Activated T-helper 1 cell treated with Interleukin-2 at 50 U/mL for 16 hours (primary cell): ENCODE results near the gene SLC52A1.
A peak's percentile ranks its signal among the peaks of the same experiment; 100 is the strongest.
"Not testable (repeated sequence)": the region's sequence is repeated elsewhere in the genome, so short reads cannot be mapped to it uniquely, and the experiment has no call there.

Source experiments
- DNase-seq: peaks from one replicate; pipeline ENCODE4 v3.0.0-alpha.2; 2020; ENCODE audit warnings: low read depth

SLC52A1 gene

DNA sequence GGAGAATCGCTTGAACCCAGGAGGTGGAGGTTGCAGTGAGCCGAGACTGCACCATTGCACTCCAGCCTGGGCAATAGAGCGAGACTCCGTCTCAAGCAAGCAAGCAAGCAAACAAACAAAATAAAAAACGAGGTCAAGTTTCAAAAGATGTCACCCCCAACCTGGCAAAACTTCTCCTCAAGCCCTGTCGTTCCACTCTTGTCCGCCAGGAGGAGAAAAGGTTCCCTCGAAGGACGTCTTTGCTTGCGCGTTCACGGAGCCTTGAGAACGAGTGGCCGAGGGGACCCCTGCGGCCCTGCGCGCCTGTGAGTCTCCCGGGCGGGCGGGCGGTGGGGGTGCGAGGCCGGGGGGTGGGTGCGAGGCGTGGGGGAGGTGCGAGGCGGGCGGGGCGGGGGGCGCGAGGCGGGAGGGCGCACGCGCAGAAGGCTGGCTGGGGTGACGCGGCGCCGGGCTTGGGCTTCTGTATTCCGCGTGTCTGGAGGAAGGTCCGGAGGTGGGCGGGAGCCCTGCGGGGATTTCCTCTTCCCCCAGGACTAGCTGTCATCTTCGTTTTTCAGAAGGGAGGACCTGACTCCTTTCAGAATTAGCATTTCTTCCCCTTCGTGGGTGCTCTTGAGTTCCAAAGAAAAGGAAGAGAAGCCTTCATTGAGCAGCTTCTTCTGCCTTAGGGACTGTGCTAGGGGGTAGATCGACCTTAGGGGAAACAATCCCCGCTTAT, 3.7 kb downstream of the SLC52A1 start:
- DNase-seq = peak; percentile 71

- DNase-seq = not testable (repeated sequence)
Observed at GRCh38 chr17:5030168-5030567, 5.1 kb downstream of the SLC52A1 start.

DNA sequence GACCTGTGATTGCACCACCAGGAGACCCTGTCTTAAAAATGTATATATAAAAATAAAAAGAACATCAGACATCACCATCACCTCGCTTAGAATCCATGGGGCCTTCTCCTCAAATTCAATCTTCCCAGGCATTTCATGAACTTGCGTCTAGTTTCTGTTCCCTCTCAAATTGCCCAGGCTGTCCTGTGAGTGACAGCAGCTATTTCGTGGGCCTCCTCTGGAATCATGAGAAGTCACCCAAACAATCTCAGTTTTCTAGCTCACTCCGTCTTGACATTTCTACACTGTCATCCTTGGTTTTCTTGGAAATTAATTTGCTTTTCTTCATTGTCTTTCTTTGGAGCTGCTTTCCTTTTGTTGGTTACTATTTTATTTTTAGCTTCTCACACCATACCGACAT, 7.3 kb downstream of the SLC52A1 start:
- DNase-seq = no peak

DNA sequence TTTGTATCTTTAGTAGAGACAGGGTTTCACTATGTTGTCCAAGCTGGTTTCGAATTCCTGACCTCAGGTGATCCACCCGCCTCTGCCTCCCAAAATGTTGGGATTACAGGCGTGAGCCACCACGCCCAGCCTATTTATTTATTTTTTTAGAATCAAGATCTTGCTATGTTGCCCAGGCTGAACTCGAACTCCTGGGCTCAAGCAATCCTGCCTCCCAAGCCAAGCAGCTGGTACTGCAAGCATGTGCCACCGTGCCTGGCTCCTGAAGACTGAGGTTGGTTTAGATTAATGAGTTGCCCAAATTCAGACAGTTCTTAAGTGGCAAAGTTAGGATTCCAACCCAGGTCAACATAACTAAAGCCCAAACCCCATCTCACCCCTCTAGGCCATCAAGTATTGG, 7.9 kb downstream of the SLC52A1 start:
- no peak for DNase-seq

- no peak for DNase-seq
Observed at GRCh38 chr17:5024604-5025003, 10.6 kb downstream of the SLC52A1 start.

GRCh38 chr17:5023588-5024147, 11.6 kb downstream of the SLC52A1 start:
- DNase-seq = no peak

DNA sequence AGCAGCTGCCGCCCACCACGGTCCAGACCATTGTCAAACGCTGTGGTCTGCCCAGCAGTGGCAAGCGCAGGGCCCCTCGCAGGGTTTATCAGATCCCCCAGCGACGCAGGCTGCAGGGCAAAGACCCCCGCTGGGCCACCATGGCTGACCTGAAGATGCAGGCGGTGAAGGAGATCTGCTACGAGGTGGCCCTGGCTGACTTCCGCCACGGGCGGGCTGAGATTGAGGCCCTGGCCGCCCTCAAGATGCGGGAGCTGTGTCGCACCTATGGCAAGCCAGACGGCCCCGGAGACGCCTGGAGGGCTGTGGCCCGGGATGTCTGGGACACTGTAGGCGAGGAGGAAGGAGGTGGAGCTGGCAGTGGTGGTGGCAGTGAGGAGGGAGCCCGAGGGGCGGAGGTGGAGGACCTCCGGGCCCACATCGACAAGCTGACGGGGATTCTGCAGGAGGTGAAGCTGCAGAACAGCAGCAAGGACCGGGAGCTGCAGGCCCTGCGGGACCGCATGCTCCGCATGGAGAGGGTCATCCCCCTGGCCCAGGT, 13.0 kb downstream of the SLC52A1 start:
- no peak for DNase-seq

- DNase-seq = no peak
Observed at GRCh38 chr17:5020502-5021023, 14.7 kb downstream of the SLC52A1 start.

GRCh38 chr17:5019475-5019956, 15.7 kb downstream of the SLC52A1 start:
- DNase-seq = peak; percentile 14

DNA sequence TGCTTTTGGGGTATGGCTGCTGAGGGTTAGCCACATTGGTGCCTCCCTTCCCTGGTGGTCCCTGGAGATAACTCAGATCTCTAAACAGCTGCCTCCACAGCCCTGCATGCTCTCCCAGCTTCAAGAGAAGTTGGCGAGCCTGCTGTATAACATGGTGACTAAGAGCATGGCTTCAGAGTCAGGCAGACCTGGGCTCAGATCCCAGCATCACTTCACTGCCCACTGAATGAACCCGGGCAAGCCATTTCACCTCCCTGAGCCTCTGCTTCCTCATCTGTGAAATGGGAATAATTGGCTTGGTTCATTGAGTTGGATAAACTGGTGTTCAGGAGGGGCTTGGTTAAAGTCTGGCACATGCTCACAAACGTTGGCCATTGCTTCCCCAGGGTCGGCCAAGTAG, 20.9 kb downstream of the SLC52A1 start:
- DNase-seq = no peak

- no peak for DNase-seq
Observed at GRCh38 chr17:5011928-5012327, 23.3 kb downstream of the SLC52A1 start.

- DNase-seq = no peak
Observed at GRCh38 chr17:5003214-5003867, 31.9 kb downstream of the SLC52A1 start.

GRCh38 chr17:5002121-5002788, 33.0 kb downstream of the SLC52A1 start:
- DNase-seq = no peak

DNA sequence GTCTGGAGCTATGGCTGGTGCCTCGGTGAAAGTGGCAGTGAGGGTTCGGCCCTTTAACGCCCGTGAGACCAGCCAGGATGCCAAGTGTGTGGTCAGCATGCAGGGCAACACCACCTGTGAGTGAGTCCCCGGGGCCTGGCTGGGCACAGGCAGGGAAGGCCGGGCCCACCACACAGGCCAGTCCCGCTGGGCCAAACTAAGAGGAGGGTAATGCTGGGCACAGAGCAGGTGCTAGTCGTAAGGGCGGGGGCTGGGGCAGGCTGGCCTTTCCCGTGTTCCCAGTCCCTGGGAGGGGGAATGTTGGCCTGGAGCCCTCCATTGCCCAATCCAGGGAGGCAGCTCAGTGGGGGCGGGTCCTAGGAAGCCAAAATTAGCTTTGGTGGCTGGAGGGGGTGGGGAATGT, 35.0 kb downstream of the SLC52A1 start:
- no peak for DNase-seq

GRCh38 chr17:4999430-5000093, 35.7 kb downstream of the SLC52A1 start:
- no peak for DNase-seq

GRCh38 chr17:4998732-4999429, 36.3 kb downstream of the SLC52A1 start:
- no peak for DNase-seq

DNA sequence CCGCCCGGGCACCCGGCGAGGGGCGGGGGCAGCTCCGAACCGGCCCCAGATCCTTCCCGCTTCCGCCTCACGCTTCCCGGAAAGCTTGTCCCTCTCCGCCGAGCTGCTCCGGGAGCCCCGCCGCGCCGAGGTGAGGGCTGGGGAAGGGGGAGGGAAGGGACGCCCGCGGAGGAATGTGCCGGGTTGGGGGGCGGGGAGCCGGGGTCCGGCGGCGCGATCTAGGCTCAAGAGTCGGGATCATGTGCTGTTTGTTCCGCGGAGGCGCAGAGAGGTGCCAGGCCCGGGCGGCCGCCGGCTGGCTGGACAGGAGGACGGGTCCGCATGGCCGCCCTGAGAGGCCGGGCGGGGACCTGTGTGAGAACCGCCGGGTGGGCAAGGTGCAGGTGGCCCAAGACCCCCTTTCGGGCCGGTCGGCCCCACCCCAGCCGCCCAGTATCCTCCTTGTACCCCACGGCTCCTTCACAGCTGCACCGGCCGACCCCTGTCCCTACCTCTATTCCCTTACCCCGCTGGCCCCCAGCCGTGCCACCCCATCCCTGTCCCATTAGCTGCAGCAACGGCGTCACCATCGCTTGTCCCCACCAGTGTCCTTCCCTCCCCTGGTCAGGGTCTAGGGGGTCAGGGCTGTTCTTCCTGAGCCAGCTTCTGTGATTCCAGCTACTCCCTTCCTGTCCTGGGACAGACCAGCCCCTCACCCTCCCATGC, 37.0 kb downstream of the SLC52A1 start:
- no peak for DNase-seq

GRCh38 chr17:4997302-4998026, 37.8 kb downstream of the SLC52A1 start, which contains the start of the genes INCA1 and KIF1C:
INCA1 (minus strand) TSS chr17:4997522; CDS start chr17:4994437, 3,085 bp downstream.
KIF1C (plus strand) TSS chr17:4997950; CDS start chr17:5000247, 2,297 bp downstream.
- peak; percentile 87 for DNase-seq

- DNase-seq = no peak
Observed at GRCh38 chr17:4994081-4994595, 41.1 kb downstream of the SLC52A1 start.
